Activated gamma-delta T cell treated with anti-CD3 and anti-CD28 coated beads, Interleukin-2, amount 50 U/mL, for 16 hours (primary cell): ENCODE results near the gene MBOAT1.
A peak's percentile ranks its signal among the peaks of the same experiment; 100 is the strongest.
"Not testable (repeated sequence)": the region's sequence is repeated elsewhere in the genome, so short reads cannot be mapped to it uniquely, and the experiment has no call there.

Source experiments
- DNase-seq: peaks from one replicate; pipeline ENCODE4 v3.0.0-alpha.2; 2020; ENCODE audit warnings: low read depth

Gene MBOAT1

GRCh38 chr6:20212392-20213111, at the start of gene MBOAT1:
MBOAT1 (minus strand) TSS chr6:20212469; CDS start chr6:20212234, 235 bp downstream.
- DNase-seq = peak; percentile 20

- DNase-seq = no peak
These were observed 49.4 kb upstream of the MBOAT1 start for GRCh38 chr6:20261685-20262084.

GRCh38 chr6:20260360-20260759, 48.1 kb upstream of the MBOAT1 start:
- no peak for DNase-seq

- no peak for DNase-seq
These were observed 47.2 kb upstream of the MBOAT1 start for GRCh38 chr6:20259316-20260049.

GRCh38 chr6:20255428-20255827, 43.2 kb upstream of the MBOAT1 start:
- no peak for DNase-seq

GRCh38 chr6:20254295-20254694, 42.0 kb upstream of the MBOAT1 start:
- no peak for DNase-seq

- no peak for DNase-seq
These were observed 40.8 kb upstream of the MBOAT1 start for GRCh38 chr6:20253021-20253420.

- DNase-seq = no peak
These were observed 40.0 kb upstream of the MBOAT1 start for GRCh38 chr6:20252311-20252710.

- no peak for DNase-seq
These were observed 39.3 kb upstream of the MBOAT1 start for GRCh38 chr6:20251525-20251924.

- DNase-seq = no peak
These were observed 33.9 kb upstream of the MBOAT1 start for GRCh38 chr6:20246125-20246524.

GRCh38 chr6:20244807-20245681, 32.8 kb upstream of the MBOAT1 start:
- DNase-seq = not testable (repeated sequence)

- no peak for DNase-seq
These were observed 31.0 kb upstream of the MBOAT1 start for GRCh38 chr6:20243288-20243687.

- no peak for DNase-seq
These were observed 30.1 kb upstream of the MBOAT1 start for GRCh38 chr6:20242397-20242796.

- DNase-seq = no peak
These were observed 28.8 kb upstream of the MBOAT1 start for GRCh38 chr6:20241102-20241501.

- no peak for DNase-seq
These were observed 26.7 kb upstream of the MBOAT1 start for GRCh38 chr6:20238688-20239587.

GRCh38 chr6:20237677-20238460, 25.6 kb upstream of the MBOAT1 start:
- DNase-seq = no peak

GRCh38 chr6:20236909-20237600, 24.8 kb upstream of the MBOAT1 start:
- no peak for DNase-seq

- no peak for DNase-seq
These were observed 24.1 kb upstream of the MBOAT1 start for GRCh38 chr6:20236344-20236743.

- no peak for DNase-seq
These were observed 22.8 kb upstream of the MBOAT1 start for GRCh38 chr6:20235041-20235440.

GRCh38 chr6:20234136-20234535, 21.9 kb upstream of the MBOAT1 start:
- no peak for DNase-seq
